A549 (cell line): ENCODE data around the gene ACTMAP.

Experiments used
- TF ChIP-seq, protein P1 (sequence below): fragments of >200 bp; sonication (Bioruptor Twin); formaldehyde crosslinking; IDR thresholded peaks from 3 replicates; pipeline ENCODE4 v1.5.1; 2016
- TF ChIP-seq, protein P2 (sequence below): fragments of 450-650 bp; IDR thresholded peaks from 2 replicates; pipeline ENCODE4 v1.6.1; 2014; ENCODE audit warnings: antibody characterized with exemption

DNA sequence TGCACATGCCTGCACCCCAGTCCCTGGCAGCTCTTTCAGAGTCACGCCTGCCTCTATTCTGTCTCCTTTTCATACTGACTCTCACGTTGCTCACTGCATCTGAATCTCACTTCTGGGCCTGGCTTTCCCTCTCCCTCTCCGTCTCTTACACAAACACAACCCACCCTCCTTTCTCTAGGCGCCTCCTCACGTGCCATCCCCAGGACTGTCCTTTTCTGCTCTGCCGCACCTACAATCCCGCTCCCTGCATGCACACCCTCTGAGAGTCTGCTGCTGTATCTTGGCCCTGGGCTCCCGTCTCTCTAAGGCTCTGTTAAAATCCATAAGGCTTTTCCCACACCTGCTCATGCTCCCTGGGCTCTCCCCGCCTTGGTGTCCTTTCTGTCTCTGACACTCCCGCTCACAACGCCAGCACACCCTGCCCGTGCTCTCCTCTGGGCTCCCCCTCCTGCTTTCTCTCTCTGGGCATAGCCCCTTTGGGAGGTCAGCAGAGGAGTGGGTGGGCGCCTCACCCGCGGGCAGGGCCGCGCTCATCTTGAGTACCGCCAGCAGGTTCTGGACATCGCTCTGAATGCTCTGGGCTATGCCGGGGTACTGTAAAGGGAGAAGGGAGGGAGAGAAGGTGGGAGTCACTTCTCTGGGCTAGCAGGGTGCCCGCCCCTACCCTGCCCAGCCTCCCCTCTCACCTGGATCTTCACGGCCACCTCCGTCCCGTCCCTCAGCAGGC, 47.1 kb downstream of the ACTMAP start:
- TF ChIP-seq, protein P1, sequence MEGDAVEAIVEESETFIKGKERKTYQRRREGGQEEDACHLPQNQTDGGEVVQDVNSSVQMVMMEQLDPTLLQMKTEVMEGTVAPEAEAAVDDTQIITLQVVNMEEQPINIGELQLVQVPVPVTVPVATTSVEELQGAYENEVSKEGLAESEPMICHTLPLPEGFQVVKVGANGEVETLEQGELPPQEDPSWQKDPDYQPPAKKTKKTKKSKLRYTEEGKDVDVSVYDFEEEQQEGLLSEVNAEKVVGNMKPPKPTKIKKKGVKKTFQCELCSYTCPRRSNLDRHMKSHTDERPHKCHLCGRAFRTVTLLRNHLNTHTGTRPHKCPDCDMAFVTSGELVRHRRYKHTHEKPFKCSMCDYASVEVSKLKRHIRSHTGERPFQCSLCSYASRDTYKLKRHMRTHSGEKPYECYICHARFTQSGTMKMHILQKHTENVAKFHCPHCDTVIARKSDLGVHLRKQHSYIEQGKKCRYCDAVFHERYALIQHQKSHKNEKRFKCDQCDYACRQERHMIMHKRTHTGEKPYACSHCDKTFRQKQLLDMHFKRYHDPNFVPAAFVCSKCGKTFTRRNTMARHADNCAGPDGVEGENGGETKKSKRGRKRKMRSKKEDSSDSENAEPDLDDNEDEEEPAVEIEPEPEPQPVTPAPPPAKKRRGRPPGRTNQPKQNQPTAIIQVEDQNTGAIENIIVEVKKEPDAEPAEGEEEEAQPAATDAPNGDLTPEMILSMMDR = no peak
- TF ChIP-seq, protein P2, sequence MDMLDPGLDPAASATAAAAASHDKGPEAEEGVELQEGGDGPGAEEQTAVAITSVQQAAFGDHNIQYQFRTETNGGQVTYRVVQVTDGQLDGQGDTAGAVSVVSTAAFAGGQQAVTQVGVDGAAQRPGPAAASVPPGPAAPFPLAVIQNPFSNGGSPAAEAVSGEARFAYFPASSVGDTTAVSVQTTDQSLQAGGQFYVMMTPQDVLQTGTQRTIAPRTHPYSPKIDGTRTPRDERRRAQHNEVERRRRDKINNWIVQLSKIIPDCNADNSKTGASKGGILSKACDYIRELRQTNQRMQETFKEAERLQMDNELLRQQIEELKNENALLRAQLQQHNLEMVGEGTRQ = no peak
